Stimulated activated CD4-positive, alpha-beta T cell treated with anti-CD3 and anti-CD28 coated beads, Interleukin-4, amount 100 ng/mL, for 4 hours (primary cell): ENCODE results near the gene ZBTB40.

Experiments used
- DNase-seq, 2 experiments: peaks; one replicate each; pipeline ENCODE4 v3.0.0-alpha.2; 2020

Gene ZBTB40

DNA sequence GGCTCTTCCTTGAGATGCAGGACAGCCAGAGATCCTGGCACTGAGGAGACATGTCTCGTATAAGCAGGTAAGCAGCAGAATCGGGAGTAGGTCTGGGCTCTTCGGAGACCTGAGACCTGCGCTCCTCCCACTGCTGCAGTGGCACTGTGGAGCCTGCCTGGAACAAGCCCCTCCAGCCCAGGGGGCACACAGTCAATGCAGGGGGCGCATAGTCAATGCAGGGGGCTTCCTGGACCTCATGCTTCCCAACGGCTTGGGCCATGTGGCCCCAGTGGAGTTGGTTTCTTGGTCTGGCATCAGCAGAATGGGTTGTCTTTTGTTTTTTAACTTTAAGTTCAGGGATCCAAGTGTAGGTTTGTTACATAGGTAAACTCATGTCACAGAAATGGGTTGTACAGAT lies 83.7 kb downstream of the ZBTB40 start:
- DNase-seq = no peak

DNA sequence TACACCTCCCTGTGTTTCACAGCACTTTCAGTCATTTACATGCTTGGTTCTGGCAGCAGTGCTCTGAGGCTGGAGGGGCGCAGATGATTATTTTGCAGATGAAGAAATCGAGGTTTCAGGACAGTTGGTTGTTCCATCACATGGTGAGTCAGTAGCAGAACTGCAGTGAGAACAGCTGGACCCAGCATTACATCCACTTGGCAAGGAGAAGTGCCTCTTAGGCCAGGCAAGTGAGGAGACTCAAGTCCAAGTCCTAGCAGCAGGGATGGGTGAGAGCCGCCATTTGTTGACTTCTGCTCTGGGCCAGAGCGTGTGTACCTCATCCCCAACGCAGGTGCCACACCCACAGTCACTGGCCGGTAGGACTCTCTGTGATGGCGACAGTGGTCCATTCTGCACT lies 84.9 kb downstream of the ZBTB40 start:
- no peak for DNase-seq

DNA sequence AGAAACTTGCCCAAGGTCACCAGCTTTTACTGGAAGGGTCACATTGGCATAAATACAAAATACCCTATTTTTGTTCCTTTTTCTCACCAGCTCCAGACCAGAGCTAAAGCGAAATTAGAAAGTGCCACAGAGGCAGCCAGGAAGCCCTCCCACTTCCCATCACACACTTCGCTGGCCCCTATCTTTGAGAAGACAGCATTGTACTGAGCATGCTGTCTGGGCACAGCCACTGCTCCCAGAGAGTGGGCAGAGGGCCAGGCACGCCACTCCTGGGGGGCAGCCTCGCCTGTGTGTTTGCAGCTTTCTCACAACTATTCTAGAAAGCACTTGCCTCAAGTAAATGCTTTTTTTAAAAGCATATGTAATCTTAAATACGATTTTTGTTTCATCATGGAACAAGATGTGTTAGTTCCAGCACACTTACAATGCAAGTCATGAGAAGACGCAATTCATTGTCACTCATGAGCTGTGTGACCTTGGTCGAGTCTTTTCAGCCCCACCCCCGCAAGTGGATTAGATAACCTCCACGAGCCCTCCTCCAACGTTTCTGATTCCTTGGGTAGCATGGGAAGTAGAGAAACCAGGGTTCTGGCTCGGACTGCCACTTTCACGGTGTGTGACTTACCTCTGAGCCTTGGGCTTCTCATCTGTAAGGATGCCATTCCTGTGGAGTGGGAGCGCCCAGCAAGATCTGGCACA lies 85.9 kb downstream of the ZBTB40 start:
- DNase-seq = no peak

DNA sequence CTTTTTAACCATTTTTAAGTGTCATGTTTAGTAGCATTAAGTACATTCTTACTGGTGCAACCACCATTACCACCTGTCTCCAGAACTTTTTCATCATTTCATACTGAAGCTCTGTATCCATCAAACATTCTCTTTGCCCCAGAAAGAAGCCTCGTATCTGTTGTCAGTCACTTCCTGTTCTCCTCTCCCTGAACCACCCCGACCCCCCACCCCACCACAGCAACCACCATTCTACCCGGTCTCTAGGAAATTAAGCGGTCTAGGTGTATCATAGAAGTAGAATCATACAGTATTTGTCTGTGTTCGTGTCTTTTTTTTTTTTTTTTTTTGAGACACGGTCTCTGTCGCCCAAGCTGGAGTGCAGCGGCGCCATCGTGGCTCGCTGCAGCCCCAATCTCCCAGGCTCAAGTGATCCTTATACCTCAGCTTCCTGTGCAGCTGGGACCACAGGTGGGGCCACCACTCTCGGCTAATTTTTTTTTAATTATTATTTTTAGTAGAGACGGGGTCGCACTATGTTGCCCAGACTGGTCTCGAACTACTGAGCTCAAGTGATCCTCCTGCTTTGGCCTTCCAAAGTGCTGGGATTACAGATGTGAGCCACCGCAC lies 88.0 kb downstream of the ZBTB40 start:
- no peak for DNase-seq

DNA sequence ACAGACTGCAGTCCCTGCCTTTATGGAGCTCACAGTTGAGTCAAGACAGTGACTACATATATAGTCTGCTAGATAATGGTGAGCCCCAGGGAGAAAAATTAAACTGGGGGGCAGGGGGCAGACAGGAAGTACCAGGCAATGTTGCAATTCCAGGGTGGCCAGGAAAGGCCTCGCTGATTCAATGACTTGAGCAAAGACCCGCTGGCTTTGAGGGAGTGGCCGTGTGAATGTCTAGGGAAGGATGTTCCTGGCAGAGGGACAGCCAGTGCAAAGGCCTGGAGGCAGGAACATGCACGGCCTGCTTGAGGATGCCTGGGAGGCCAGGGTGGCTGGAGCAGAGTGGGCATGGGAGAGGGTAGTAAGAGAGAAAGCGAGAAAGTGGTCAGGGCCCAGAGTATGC lies 88.7 kb downstream of the ZBTB40 start:
- no peak for DNase-seq

DNA sequence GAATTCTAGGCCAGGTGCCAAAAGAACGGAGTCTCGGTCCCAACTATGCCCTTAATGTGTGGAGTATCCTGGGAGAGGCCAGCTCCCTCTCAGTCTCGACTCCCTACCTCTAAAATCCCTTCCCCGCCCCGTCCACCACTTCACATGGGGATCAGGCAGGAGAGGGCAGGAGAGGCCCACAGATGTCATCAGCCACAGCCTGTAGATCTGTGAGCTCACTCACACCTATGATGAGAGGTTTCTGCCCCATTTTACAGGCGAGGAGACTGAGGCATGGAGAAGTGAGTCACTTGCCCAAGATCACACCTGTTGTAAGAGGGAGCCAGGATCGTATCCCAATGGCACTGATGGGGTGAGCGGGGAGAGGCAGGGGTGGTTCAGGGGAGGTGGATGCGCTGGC lies 91.2 kb downstream of the ZBTB40 start:
- no peak for DNase-seq

DNA sequence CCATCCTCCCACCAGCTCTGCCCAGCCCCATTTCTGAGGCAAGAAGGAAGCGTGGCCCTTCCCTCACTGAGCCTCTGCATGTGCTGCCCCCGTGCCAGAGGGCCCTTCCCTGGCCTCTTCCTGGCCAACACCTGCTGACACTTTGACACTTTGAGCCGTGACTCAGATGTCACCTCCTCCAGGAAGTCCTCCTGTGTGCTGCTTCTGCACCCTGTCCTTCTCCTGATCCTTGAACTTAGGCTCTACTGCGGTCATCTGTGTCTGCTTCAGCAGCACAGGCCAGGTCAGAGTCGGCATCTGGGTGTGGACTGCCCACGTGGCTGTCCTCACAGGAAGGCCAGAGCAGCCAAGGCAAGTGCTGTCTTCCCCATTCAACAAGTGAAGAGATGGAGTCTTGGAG lies 92.0 kb downstream of the ZBTB40 start:
- DNase-seq = no peak

DNA sequence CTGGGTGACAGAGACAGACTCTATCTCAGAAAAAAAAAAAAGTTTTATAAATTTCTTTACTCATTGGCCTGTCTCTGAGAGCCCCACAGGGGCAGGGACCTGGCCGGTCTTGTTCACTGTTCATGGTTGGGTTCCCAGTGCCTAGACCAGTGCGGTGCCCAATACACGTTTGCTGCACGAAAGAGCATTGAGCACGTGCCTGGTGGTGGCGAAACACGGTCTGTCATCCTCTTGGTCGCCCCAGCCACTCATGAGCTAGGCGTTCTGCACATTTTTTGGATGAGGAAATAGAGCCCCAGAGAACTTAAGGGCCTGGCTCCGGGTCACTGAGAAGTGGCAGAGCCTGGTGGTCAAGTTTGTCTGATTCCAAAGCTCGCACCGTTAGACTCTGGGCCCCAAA lies 93.0 kb downstream of the ZBTB40 start:
- no peak for DNase-seq

DNA sequence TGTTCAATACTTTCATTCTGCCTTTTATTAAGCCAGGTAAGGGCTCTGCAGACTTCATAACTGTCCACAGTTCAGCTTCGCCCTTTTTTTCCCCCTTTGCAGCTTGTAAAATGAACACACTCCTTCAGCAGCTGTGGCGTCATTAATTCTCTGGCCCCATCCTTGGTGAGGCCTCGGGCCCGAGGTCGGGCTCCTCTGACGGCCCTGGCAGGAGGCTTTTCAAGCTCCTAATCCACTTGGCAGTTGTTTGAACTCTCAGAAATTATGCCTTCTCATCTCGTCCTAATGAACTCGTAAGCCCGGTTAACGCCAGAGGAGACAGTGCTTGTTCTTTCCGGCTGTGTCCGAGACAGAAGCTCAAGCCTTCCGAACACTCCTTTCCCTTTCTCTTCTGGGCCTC lies 93.5 kb downstream of the ZBTB40 start:
- DNase-seq = no peak

DNA sequence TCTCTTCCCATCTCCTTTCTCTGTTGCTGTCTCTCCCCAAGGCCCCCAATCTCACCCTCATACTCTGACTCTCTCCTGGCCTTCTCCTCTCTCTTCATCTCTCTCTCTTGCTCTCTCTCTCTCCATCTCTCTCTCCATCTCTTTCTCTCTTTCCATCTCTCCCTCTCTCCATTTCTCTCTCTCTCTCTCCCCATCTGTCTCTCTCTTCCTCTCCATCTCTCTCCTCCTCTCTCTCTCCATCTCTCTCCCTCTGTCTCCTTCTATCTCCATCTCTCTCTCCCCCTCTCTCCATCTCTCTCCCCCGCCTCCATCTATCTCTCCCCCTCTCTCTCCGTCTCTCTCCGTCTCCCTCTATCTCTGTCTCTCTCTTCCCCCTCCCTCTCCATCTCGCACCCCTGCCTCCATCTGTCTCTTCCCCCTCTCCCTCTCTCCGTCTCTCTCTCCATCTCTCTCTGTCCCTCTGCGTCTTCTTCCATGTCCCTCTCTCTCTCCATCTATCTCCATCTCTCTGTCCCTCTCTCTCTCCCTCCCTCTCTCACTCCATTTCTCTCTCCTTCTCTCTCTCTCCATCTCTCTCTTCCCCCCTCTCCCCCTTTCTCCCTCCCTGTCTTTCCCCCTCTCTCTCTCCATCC lies 95.7 kb downstream of the ZBTB40 start:
- no peak for DNase-seq

DNA sequence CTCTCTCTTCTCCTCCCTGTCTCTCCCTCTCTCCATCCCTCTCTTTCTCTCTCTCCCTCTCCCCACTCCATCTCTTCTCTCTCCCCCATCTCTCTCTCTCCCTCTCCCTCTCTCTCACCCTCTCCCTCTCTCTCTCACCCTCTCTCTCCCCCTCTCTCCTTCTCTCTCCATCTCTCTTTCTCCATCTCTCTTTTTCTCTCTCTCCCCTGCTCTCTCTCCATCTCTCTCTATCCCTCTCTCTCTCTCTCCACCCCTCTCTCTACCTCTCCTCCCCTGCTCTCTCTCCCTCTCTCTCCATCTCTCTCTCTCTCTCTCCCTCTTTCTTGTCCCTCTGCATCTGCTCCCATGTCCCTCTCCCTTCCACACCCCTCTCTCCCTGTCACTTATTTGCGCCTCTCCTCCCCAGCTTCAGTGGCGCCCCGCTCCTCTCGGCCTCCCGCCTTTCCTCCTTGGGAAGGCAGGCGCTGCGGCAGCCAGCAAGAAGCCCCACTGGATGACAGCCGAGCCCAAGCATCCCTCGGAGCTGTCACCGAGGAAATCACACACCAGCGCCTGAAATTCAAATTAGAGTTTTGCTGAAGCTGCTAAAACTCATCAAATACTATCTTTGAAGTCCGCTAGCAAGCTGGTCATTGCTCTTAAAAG lies 96.3 kb downstream of the ZBTB40 start:
- no peak for DNase-seq

DNA sequence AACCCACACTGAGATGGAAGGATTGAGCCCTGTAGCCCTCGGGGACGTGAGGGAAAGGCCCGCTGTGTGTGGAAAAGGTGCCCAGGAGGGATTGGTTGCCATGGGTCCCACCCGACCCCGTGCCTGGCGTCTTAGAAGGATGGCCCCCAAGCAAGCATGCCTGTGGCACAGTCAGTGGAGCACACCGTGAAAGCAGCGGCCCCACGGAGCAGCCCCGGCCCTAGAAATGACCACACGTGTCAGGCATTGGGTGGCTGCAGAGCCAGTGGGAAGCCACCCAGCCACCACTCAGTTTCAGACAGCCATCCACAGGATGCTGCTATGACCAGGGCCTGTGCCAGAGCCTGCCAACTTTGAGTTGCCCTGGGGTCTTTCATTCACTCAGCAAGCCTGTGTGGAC lies 98.4 kb downstream of the ZBTB40 start:
- DNase-seq = no peak

DNA sequence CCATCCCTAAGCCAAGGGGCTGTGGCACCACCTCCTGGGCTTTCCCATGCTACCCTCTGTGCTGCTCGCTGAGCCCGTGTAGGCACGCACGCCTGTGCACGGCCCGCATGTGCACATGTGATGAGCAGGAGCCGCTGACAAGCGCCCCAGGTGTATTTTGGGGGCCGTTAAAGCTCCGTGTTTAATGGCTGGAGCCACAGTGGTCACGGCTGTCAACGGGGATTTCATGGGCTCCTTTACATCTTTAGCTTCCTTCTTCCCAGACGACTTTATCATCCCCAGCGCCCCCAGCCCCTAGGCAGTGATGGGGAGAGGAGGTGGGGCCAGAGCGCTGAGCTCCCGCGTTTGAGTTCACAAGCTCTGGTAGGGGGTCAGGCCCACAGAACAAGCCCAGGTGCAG lies 99.9 kb downstream of the ZBTB40 start:
- DNase-seq = no peak

DNA sequence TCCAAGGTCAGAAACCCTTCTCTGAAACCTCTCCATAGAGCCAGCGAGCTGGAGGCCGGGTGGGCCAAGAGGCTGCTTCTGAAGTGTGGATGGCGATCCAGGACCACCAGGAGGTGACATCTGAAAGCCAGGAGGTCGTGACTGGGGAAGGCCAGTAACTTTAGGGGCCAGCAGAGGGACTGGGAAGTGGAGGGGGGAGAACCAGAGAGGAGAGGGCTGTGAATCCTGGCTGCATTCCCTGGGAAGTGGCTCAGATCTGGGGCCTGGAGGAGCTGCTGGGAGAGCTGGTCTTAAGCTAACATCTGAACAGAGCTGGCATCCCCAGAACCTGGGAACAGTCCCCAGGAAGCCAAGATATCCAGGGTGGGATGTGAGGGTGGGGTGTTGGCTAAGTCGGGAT lies 100.4 kb downstream of the ZBTB40 start:
- no peak for DNase-seq

DNA sequence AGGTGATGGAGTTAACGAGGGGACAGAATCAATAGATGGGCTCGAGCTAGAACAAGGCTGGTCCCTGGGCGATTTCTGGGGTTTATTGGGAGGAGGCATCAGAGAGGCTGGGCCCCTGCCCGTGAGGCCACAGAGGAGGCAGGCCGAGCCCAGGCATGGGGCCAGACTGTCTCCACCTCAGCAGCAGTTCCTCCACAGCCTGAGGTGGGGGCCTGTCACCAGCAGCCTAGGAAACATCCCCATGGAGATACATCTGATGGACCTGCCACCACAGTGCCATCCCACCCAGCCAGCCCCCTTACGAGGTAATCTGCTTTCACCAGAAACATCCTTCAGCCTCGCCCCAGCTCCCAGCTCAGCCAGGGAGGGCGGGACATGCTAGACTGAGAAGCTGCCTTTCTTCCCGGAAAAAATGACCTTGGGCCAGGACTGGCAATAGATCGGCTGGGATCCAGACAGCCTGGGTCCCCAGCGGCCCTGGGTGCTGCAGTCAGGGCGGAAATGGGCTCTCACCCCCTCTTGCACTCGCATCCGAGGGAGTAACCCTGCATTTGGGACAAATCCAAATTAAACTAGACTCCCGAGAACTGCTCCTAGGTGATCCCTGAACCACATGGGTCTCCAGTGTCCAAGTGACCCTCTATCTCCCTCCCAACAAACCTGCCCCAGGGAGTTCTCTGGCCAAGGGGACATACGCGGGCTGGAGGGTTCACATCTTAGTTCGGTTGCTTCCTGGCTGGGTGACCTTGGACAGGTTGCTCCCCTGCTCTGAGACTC lies 101.6 kb downstream of the ZBTB40 start:
- no peak for DNase-seq

DNA sequence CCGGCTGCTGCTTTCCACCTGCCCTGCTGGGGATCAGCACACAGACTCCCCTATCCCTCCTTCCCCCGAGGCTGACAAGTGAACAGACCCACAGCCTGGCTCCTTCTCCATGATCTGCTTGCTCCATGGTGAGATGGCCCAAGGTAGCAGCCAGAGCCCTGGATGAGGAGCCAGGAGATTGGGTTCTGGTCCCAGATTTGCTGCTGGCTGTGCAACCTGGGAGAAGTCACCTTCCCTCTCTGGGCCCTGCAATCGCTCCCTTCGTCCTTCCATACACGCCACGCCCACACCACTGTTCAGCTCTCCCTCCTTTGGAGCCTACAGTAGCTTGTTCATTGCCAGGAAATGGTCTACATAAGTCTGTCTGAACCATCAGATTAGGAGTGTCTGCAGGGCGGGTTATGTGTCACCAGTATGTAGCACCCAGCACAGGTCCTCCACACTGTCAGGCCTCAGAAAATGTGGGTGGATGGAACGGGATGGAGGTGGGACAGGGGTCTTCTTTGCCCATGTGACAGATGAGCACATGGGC lies 102.4 kb downstream of the ZBTB40 start:
- no peak for DNase-seq

DNA sequence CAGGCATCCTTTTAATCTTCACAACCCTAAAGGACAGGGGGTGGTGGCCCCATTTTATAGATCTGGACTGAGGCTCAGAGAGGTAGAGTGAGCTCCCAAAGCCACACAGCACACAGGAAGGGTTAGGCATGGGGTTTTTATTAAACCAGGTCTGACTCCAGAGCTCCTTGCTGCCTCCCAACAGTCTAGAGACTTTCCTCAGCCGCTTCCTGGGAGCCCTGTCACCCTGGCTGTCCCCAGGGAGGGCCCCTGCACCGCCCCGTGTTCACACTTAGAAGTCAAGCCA lies 103.7 kb downstream of the ZBTB40 start:
- DNase-seq = no peak

DNA sequence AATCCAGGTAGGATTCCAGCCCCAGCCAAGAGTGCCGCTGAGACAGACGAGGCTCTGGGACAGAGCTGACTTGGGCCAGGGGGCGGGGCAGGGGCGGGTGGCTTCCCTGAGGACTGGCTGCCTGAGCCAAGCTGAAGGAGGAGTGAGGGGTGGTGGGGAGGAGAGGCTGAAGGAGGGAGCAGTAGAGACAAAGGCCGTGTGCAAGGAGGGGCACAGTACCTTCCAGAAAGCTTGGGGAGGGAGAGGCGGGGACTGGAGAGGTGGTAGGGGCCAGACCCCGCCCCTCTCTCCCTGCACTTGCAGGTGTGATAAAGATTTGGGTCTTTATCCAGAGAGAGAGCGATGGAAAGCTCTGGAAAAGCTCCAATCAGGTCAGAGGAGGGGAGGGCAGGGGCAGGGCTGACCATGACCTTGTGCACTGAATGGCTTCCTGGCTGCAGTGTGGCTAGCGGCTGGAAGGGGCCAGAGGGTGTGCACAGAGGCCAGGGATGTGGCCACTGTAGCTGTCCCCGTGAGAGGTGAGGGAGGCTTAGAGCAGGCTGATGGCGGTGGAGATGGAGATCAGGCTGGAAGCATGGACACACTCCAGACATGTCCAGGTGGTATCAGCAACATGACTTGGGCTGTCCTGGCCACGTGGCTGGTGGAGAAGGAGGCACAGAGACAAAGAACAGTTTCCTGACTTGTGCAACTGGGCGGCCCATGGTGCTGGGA lies 104.9 kb downstream of the ZBTB40 start:
- no peak for DNase-seq

DNA sequence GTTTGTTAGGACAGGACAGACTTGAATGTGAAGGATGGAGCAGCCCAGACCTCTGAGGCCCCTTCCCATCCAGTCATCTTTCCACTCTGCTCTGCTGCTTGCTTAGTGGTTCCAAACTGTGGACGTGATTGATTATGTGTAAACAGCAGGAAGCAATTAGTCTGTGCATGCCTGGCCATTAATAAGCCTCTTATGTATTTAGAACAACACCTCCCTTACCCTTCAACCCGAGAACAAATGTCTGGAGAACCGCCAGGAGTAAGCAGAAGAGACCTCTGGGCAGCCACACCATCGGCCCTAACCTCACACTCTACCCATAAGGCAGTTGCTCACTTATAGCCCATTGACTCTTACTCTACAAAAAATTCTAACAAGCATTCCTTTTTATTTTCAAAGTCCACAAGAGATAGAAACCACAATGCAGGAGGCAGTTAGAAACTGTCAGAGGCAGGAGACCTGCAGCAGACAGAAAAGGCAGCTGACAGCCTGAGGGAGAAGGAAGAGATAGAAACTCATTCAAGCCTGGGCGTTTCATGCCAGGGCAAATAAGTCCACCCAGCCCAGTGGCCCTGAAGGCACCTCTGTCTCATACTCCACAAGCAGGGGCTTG lies 105.8 kb downstream of the ZBTB40 start:
- DNase-seq = no peak

DNA sequence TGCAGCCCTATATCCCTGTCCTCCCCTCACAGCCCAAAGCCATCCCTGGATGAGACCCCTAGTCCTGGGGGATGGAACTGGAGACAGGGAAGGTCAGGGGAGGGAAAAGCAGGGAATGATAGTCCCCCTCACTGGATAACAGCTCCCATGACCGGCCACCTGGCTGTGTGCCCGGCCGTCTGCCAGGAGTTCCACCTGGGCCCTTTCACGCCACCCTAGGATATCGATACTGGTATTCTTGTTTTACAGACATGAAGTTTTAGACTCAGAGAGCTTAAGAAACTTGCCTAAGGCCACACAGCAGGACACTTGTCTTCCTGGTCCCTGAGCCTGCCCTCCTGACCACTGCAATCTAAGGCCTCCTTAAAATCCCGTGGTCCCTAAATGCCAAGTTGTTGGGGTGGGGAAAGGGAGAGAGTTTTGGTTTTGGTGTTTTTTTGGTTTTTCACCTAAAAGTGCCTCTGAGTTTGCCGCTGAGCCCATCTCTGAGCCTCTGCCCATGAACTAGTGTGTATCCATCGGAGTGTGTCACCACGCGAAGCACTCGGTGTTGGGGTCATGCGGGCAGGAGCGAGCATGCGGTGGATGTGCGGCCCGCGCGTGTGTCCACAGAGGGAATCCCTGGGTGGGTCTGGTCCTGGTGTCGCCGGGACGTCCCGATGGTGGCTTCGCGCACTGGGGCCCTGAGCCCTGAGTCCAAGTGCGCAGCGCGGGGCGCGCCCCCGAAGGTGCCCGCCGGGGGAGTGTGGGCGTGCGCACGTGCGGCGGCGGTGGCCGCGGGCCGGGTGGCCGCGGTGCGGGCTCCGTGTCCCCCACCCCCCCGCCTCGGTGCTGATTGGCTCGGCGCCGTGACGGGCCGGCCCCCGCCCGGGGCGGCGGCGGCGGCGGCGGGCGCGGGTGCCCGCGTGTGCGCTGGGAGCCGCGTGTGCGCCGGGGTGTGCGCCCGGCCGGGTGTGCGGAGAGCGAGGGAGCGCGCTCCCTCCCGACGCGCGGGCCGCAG lies 111.2 kb downstream of the ZBTB40 start, which contains the start of gene EPHA8:
Gene EPHA8 (plus strand): TSS at position 906 of the 1,000 bp plus-strand sequence. CDS start 147 bp downstream, outside the sequence.
- DNase-seq = no peak
